GM18868 (cell line): ENCODE measurements around the gene FAH.
"Not testable (repeated sequence)": the region's sequence is repeated elsewhere in the genome, so short reads cannot be mapped to it uniquely, and the experiment has no call there.

Experiments
- ATAC-seq: cut with Tn5 transposase; IDR thresholded peaks from one replicate; pipeline ENCODE4 v1.9.1; 2021; ENCODE audit warnings: mild to moderate bottlenecking, moderate library complexity; ENCODE audit not compliant: unreplicated experiment

Gene FAH

DNA sequence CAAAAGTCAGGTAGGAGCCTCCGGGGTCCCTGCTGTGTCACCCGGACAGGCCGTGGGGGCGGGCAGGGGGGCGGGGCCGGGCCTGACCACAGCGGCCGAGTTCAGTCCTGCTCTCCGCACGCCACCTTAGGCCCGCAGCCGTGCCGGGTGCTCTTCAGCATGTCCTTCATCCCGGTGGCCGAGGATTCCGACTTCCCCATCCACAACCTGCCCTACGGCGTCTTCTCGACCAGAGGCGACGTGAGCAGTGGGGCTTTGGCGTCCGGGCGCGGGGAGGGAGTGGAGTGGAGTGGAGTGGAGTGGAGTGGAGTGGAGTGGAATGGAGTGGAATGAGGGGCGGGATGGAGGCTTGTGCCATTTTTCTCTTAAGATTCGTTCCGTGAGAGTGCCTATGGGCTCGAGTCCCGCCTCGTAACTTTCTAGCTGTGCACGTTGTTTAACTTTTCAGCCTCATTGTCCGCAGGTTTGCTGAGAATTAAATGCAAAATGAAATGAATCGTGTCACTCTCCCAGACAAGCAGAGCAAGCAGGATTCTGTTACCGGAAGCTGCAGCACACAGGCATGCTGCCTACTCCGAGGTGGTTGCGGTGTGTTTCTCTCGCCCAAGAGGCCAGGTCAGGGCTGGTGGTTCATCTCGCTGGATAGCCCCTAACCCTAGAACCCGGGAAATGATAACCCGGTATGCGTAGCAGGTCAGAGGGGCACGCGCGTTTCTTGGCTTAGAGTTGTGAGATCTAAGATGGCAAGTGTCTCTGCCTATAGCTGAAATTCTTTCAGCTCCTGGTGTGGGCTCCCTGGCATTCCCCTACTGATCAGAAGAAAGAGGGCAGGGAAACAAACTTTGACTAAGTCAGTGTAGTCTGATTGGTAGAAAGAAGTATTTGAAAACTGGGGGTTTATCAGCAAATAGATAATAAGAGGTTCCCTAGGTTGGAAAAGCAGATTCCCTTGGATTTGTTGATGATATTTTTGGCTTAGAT is at the start of gene FAH:
TSS of gene FAH (plus strand) at position 104 of the 981 bp plus-strand sequence. CDS start at position 160, 56 bp downstream.
- ATAC-seq, result peak; percentile 46

DNA sequence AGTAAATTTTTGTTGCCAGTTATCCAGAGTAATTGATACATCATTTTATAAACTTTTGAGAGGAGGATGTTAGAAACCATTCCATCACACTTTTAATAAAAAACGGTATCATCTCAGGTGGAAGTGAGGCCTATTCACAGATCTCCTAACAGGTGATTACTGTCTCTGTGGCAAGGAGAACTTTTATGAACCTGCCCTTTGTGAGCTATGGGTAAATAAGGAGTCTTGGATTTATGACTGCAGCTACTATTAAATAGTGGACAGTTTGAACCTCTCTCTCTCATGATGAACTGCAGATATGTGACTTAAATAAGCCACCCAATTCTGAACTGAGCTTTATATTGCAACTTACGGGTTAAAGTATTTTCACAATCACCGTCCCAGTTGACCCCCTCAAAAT is 47.6 kb upstream of the FAH start:
- ATAC-seq, result no peak

DNA sequence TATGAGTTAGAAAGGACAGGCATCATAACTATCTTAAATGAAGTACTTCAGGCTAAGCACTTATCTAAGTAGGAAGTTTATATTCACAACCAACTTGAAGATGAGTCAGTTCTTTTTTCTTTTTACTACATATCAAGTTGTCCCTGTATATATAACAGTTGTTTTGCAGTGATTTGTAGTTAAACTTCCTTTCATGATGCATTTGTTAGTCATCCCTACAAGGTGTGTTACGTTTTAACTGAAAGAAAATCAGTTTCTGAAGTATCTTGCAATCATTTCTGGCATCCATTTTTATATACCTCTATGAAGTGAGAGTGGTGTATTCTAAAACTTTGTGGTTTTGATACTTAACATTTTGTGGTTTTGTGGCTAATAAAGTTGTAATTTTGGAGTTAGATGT is 47.2 kb upstream of the FAH start:
- no peak for ATAC-seq

DNA sequence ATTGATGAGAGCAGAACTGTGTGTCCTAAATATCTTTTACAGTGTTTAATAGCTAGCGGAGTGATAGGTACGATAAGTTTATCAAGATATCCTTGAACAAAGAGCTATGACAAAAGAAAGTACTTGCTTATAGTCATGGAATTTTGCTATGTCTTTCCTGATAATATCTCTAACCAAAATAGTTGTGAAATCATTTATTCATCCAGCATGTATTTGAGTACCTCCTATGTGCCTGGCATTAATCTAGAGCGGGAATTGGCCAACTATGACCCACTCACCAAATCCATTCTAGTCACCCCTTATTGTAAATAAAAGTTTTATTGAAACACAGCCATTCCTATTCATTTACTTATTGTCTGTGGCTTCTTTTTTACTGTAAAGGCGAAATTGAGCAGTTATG is 46.7 kb upstream of the FAH start:
- ATAC-seq, result no peak

DNA sequence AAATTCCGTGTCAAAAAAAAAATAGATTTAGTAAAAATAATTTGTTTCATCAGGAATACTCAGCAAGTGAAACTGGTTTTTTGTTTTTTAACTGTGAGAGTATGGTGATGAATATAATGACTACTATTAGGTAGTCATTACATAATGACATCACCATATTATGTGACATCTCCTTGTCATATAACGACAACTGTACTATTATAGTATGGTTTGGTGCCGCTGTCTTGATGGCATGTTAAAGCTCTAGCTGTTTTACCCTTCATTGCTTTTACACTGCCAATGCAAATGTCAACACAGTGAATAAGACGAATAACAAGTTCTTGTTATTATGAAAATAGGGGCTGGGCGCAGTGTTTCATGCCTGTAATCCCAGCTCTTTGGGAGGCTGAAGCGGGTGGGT is 45.6 kb upstream of the FAH start:
- no peak for ATAC-seq

DNA sequence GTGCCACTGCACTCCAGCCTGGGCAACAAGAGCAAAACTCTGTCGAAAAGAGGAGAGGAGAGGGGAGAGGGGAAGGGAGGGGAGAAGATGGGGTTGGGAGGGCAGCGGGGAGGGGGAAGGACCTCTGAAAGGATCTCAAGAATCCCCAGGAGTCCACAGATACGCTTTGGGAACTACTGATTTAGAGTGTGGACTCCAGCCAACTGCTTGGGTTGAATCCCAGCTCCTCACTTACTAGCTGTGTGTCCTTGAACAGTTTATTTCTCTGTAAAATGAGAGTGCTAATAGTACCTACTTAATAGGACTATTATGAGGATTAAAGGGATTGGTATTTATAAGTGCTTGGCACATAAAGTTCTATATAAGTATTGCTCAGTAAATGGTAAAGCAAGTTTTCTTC is 45.0 kb upstream of the FAH start:
- ATAC-seq, result no peak

DNA sequence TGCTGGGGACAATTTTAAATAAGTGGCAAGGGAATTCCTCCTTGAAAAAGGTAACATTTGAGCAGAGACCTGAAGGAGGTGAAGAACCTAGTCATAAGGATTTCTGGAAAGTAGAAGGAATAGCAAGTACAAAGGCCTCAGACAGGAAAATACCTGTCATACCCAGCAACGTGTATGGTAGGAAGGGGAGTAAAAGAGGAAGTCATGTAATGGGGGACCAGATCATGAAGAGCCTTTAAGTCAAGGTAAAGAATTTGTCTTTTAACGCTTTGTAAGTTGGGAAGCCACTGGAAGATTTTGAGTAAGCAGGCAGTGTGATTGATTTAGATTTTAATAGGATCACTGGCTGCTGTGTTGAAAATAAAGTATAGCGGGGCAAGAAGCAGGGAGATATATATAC is 43.4 kb upstream of the FAH start:
- no peak for ATAC-seq

DNA sequence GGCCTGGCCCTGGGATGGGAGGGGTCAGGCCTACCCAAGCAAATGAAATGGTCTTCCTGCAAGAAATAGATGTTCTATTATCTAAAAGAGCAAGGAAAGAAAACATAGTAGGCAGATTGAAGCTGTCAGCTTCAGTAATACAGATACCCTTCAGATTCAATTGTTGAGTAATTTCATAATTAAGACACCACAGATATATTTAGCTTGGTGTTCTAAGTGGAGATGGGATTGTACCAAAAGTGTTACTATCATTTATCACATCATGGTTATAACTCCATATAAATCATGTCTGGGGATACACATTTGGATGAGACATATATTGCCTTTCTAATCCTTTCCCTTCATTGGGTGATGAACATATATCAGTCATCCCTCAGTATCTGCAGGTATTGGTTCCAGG is 41.9 kb upstream of the FAH start:
- no peak for ATAC-seq

DNA sequence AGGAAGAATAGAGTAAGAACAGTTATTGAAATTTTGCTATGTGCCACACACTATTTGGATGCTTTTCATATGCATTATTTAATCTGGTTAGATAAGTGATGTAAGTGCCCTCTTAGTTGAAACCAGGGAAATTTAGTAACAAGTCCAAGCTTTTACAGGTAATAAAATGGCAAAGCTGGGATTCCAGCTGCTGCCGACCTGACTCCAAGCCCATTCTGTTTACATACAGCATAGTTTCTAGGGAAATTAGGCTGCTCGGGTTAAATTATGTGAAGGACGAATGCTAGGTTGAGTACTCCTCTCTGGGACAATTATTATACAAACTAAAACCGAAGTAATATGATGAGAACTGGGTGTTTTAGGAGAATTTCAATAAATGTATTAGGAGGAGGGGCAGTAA is 38.7 kb upstream of the FAH start:
- no peak for ATAC-seq

DNA sequence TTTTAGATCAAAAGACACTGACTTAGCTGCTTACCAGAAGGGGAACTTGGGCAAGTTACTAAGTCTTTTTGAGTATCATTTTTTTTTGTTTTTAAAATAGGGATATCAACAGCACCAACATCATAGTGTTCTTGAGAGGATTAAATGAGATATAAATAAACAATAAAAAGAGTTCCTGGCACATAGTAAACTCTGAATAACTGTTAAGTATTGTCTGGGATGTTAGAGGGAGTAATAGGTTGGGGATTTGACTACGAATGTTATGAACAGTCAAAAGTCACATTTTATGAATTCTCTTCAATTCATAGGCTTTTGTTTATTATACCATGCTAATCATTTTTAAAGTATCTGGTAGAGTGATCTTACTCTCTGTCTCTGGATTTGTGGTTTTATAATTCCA is 37.8 kb upstream of the FAH start:
- no peak for ATAC-seq

DNA sequence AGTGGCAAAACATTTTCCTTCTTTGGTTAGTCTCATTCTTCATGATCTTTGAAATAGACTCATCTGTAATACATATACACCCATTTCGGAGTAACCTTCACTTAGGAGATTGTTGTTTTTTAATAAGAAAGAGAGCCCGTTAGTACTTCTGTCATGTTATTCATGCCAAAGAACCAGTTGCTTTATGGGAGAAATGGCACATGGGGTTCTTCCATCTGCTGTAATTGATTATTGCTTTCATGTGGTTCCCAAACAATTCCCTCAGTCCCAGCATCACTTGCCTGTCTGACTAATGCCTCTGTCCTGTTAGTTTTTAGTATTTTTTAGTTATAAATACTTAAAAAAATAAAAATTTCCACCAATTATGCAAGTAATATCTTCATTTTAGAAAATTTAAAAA is 33.8 kb upstream of the FAH start:
- no peak for ATAC-seq

DNA sequence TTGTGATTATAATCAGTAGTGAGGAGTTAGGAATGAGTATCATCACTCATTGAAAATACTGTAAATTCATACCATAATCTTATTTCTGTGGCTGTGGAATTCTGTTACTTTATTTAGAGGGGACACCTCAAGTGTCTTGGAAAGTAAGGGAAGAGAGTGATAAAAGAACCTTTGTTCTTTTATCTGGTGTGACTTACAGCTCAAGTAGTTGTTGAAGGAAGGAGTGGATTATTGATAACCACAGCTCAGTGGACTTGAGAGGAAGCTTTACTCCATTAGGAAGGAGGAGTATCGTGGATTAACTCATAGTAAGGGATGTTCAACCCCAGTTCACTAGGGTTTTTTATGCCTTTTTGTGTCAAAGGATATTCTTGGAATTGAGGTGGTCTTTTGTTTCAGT is 32.2 kb upstream of the FAH start:
- ATAC-seq, result no peak

DNA sequence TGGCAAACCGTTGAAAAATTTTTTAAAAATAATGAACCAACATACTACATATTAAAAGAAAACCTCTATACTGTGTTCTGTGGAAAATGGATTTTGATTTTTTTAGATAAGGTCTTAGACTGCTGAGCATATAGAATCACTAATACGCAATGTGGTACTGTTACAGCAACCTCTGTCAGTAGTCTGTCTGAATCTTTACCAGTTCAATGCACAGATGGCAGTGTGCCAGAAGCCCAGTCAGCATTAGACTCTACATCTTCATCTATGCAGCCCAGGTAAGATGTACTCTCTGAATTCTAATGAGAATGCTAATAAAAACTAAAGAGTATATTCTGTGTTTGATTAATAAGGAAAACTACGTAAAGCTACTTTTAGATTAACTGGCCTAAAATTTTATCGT is 31.3 kb upstream of the FAH start:
- no peak for ATAC-seq

DNA sequence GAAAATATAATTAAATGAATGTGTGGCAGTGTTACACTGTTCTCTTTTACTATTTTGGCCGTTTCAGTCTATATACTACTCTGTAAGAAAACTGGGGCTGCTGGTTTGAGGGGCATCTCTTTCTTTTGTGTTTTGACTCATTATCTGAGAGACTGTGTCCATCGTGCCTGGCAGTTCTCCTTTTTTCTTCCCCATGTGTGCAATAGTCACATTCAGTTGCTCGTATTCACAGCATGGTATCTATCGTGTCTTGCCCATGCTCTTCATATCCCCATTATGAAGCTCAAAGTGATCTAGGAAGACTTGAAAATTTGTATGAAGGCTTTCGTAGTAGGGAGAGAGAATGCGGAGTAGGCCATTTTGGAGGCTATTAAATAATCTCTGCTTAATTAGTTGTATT is 29.8 kb upstream of the FAH start:
- no peak for ATAC-seq

DNA sequence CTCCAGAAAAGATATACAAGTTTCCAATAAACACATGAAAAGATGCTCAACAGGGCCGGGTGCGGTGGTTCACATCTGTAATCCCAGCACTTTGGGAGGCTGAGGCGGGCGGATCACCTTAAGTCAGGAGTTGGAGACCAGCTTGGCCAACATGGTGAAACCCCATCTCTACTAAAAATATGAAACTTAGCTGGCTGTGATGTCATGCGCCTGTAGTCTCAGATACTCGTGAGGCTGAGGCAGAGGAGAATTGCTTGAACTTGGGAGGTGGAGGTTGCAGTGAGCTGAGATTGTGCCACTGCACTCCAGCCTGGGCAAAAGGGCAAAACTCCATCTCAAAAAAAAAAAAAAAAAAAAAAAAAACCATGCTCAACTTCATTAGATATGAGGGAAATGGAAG is 25.5 kb upstream of the FAH start:
- not testable (repeated sequence) for ATAC-seq

DNA sequence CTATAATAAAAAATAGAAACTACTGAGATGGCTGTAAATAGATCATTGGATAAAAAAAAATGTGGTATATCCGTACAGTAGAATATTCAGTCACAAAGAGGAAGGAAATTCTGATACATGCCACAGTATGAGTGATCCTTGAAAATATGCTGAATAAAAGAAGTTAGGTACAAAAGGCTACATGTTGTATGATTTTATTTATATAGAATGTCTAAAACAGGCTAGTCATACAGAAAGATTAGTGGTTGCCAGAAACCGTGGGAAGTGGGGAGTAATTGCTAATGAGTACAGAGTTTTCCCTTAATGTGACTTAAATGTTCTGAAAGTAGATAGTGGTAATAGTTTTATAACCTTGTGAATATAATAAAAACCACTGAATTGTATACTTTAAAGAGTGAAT is 24.9 kb upstream of the FAH start:
- no peak for ATAC-seq

DNA sequence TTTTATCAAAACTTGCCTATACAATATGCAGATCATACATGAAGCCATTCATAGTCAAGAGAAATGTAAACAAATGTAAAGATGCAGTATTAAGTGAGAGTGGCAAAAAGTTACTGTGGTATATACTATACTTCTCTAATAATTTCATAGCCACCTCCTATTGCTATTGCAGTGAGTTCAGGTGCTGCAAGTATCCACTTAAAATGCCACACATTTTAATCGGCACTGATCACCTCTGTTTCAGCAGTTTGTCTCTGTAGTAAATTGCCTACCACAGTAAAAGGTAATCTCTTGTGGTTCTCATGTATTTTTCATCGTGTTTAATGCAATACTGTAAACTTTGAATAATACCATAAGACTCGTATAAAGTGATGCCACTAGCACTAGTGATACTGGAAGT is 20.4 kb upstream of the FAH start:
- ATAC-seq, result no peak

DNA sequence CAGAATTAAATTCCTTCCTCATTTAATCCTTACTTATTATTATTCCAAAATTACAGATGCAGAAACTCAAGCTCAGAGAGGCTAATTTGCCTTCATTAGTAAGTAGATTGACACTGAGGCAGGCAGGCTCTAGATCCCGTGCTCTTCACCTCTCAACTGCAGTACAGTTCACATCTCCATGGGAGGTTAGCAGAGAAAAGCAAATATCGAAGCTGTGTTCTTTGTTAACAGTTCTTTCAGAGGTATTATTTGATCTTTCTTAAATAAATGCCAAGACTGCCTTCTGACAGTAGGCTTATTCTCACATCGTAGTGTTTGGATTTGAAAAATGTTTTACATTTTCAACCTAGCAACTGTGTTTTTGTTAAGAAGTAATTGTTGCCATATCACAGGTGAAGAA is 15.9 kb upstream of the FAH start:
- no peak for ATAC-seq

DNA sequence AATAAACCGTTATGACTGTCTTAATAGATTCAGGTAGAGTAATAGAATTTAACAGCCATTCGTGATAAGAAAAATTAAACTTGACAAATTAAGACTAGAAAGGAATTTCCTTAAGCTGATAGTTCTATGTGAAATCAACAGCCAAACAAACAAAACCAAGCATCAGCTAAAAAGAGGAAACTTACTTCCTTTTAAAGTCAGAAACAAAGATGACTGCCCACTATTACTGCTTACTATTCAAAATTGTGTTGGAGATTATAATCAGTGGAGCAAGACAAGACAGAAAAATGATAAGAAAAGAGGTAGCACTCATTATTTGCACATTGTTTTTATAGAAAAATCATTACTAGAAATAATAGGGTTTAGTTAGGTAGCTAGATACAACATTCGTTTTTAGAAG is 13.8 kb upstream of the FAH start:
- ATAC-seq, result no peak

DNA sequence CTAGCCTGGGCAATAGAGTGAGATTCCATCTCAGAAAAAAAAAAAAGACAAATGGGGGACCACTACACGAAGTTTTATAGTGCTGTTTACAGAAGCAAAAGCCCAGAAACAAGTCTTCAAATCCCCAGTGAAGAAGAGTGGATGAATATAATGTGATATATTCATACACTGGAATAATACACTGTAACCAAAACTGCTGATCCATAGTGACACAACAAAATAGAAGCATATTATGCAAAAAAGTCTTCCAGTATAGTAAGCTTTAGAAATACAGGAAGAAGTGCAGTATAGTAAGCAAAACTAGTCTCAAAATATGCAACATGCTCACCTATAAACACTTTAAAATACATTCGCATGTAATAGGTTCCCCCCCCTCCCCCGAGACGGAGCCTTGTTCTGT is 11.9 kb upstream of the FAH start:
- ATAC-seq, result no peak

DNA sequence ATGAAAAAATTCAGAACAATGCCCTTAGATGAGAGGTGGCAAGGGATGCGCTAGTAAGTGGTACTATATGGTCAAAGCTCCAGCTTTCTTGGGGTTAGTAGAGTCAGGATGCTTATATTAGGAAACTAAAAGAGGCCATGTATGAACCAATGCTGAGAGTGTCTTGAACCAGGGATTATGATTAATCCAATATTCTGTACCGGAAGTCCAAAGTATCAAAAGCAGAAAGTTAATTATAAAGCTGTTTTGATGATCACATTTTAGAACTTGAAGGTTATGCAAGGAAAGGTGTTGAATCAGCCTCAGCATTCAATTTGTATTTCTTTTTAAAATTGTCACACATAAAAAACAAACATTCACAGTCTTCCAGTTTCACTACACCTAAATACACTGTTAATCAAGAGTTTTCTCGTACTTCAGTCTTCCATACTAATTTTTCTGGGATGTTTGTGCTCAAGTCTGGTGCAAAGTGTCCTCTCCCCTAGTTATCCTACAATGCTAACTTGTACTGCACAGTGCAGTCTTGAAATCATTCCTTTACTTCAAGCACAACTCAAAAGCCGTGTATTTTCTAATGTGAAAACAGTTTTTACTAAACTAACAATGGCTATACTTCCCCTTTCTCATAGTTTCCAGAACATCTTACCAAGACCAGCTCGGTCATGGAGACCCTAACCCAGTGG is 10.7 kb upstream of the FAH start:
- no peak for ATAC-seq

DNA sequence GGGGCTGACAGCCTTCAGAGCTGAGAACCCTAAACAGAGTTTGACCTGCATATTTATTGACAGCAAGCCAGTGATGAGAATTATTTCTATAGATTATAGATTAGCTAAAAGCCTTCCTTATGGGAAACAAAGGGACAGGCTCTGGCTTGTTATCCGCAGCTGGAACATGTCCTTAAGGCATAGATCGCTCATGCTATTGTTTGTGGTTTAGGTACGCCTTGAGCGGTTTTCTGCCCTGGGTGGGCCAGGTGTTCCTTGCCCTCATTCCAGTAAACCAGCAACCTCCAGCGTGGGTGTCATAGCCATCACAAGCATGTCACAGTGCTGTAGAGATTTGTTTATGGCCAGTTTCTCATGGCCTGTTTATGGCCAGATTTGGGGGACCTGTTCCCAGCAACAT is 10.2 kb upstream of the FAH start:
- ATAC-seq, result no peak
